Karpas-422 (cell line): ENCODE results near the gene CRYBB1. TPM values are rescaled to one million over a fixed set of nuclear protein-coding genes. Genes with fewer than 3 reads are reported as not detected.

Experiments used
- DNase-seq: peaks from one replicate; pipeline ENCODE4 v3.0.0-alpha.2; 2015
- H2AFZ ChIP-seq: fragments of 200-600 bp; sonication (generic); 2 replicates; pipeline ENCODE4 v1.6.1; 2014; ENCODE audit warnings: antibody characterized with exemption, low read length, mixed read lengths
- H3K27ac ChIP-seq: fragments of 200-600 bp; sonication (generic); 2 replicates; pipeline ENCODE4 v1.5.1; 2014; ENCODE audit warnings: mild to moderate bottlenecking, low read length, moderate library complexity
- H3K27me3 ChIP-seq: fragments of 200-600 bp; sonication (generic); 2 replicates; pipeline ENCODE4 v1.6.1; 2014; ENCODE audit warnings: low read length, mixed read lengths
- H3K36me3 ChIP-seq: fragments of 200-600 bp; sonication (generic); 2 replicates; pipeline ENCODE4 v1.6.1; 2014; ENCODE audit warnings: low read length, mixed read lengths; ENCODE audit not compliant: insufficient read depth
- H3K4me1 ChIP-seq: fragments of 200-600 bp; sonication (generic); 2 replicates; pipeline ENCODE4 v1.6.1; 2014; ENCODE audit warnings: mild to moderate bottlenecking, low read length, mixed read lengths
- H3K4me2 ChIP-seq: fragments of 200-600 bp; sonication (generic); 2 replicates; pipeline ENCODE4 v1.6.1; 2014; ENCODE audit warnings: low read length, low read depth, mild to moderate bottlenecking; ENCODE audit not compliant: poor library complexity, severe bottlenecking
- H3K4me3 ChIP-seq: fragments of 200-600 bp; sonication (generic); 2 replicates; pipeline ENCODE4 v1.5.1; 2014; ENCODE audit warnings: mild to moderate bottlenecking, antibody characterized with exemption, low read length, mixed read lengths
- H3K79me2 ChIP-seq: fragments of 200-600 bp; sonication (generic); 2 replicates; pipeline ENCODE4 v1.6.1; 2014; ENCODE audit warnings: mild to moderate bottlenecking, low read length, mixed read lengths
- H3K9ac ChIP-seq: fragments of 200-600 bp; sonication (generic); 2 replicates; pipeline ENCODE4 v1.6.0; 2014; ENCODE audit warnings: low read length
- H3K9me2 ChIP-seq: fragments of 200-600 bp; sonication (generic), shearing (Covaris generic); replicated peaks from 2 replicates; pipeline ENCODE4 v1.6.0; 2014; ENCODE audit warnings: mild to moderate bottlenecking, low read length, moderate library complexity; ENCODE audit not compliant: insufficient read depth
- H3K9me3 ChIP-seq: fragments of 300-700, 200-600 bp; sonication (generic); 2 replicates; pipeline ENCODE4 v1.6.1; 2014; ENCODE audit warnings: low read length, mixed read lengths
- H4K20me1 ChIP-seq: fragments of 200-600 bp; sonication (generic); 2 replicates; pipeline ENCODE4 v1.6.1; 2014; ENCODE audit warnings: mild to moderate bottlenecking, antibody characterized with exemption, low read length, low read depth; ENCODE audit not compliant: insufficient read depth
- total RNA-seq: library from RNA; depleted of rRNA; stranded (reverse); fragments of >200 nt; shearing (Covaris generic); gene quantifications from 2 replicates; pipeline ENCODE4 v1.2.3, GENCODE V29; 2014; ENCODE audit warnings: low replicate concordance

Gene CRYBB1
- total RNA-seq, 1 experiment from 2014 or later: 0.22 TPM

GRCh38 chr22:26608129-26608528 is 9.7 kb downstream of the CRYBB1 start:
- H2AFZ ChIP-seq: no peak overlapping the region
- no peaks in the 10 kb centered on the region for H3K9me2 ChIP-seq
- H3K27me3 ChIP-seq: no peaks in the 10 kb centered on the region
- H3K4me2 ChIP-seq: no peak overlapping the region
- no peak overlapping the region for H3K9ac ChIP-seq
- no peaks in the 10 kb centered on the region for H4K20me1 ChIP-seq
- H3K9me3 ChIP-seq: no peaks in the 10 kb centered on the region
- H3K27ac ChIP-seq: no peak overlapping the region
- no peak for DNase-seq
- no peaks in the 10 kb centered on the region for H3K36me3 ChIP-seq
- no peak overlapping the region for H3K4me3 ChIP-seq
- peaks cover 10% of the 10 kb centered on the region for H3K4me1 ChIP-seq
- H3K79me2 ChIP-seq: no peaks in the 10 kb centered on the region

DNA sequence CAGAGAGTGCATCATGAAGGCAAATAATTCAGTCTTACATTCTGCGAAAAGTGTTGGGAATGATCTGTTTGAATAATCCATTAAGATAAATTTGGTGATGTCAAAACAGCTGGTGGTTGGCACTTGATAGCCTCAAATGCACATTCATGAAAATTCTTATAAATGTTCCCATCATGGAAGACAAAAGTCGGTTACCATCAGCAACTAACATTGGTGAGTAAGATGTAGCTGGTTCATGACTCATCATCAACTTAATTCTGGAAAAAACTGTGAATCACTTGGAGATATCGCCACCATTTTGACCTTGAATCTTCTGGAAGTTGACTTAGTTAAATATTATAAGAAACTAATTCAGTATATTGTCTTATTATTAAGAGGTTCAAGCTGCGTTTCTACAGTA is 11.2 kb downstream of the CRYBB1 start:
- Histone ChIP-seq H2AFZ (no peak overlapping the region), H3K9me3 (no peaks in the 10 kb centered on the region), H3K9ac (no peak overlapping the region), H4K20me1 (no peaks in the 10 kb centered on the region), H3K4me1 (peaks cover 10% of the 10 kb centered on the region), H3K27me3 (no peaks in the 10 kb centered on the region), H3K4me3 (no peak overlapping the region), H3K36me3 (no peaks in the 10 kb centered on the region), H3K27ac (no peak overlapping the region), H3K9me2 (no peaks in the 10 kb centered on the region), H3K4me2 (no peak overlapping the region), H3K79me2 (no peaks in the 10 kb centered on the region)
- DNase-seq: no peak

GRCh38 chr22:26604368-26604767 is 13.5 kb downstream of the CRYBB1 start:
- H3K79me2 ChIP-seq: no peaks in the 10 kb centered on the region
- no peak overlapping the region for H3K27ac ChIP-seq
- no peak overlapping the region for H2AFZ ChIP-seq
- H3K4me2 ChIP-seq: no peak overlapping the region
- no peaks in the 10 kb centered on the region for H3K9me3 ChIP-seq
- no peaks in the 10 kb centered on the region for H3K27me3 ChIP-seq
- H3K4me3 ChIP-seq: no peak overlapping the region
- H3K9ac ChIP-seq: no peak overlapping the region
- H3K4me1 ChIP-seq: no peaks in the 10 kb centered on the region
- no peaks in the 10 kb centered on the region for H3K9me2 ChIP-seq
- no peaks in the 10 kb centered on the region for H4K20me1 ChIP-seq
- no peaks in the 10 kb centered on the region for H3K36me3 ChIP-seq
- DNase-seq: no peak

GRCh38 chr22:26602127-26602526 is 15.7 kb downstream of the CRYBB1 start:
- Histone ChIP-seq H3K9me3 (no peaks in the 10 kb centered on the region), H3K9ac (no peak overlapping the region)
- DNase-seq: no peak

DNA sequence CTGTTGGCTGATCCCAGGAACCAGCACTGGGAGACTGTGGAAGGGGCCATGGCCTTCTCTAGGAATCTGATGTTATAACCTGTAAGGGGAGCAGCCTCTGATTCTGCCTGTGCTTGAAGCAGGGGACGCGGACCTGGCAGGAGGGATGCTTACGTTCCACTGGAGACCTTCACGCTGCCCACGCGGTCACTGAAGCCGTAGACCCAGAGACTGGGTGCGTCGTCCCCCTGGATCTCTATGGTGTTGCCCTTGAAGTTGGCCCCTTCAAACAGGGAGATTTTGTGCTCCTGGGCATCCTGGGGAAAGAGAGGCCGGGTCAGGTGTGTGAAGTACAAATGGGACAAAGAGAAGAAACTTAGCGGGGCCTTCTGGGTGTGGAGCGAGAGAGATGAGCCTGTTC is 16.1 kb downstream of the CRYBB1 start:
- no peaks in the 10 kb centered on the region for H3K27me3 ChIP-seq
- H3K4me2 ChIP-seq: no peak overlapping the region
- no peaks in the 10 kb centered on the region for H3K4me1 ChIP-seq
- H3K36me3 ChIP-seq: no peaks in the 10 kb centered on the region
- H3K9me3 ChIP-seq: no peaks in the 10 kb centered on the region
- H3K9ac ChIP-seq: no peak overlapping the region
- H2AFZ ChIP-seq: no peak overlapping the region
- no peak overlapping the region for H3K4me3 ChIP-seq
- no peak overlapping the region for H3K27ac ChIP-seq
- no peaks in the 10 kb centered on the region for H3K79me2 ChIP-seq
- H4K20me1 ChIP-seq: no peaks in the 10 kb centered on the region
- DNase-seq: no peak
- H3K9me2 ChIP-seq: no peaks in the 10 kb centered on the region

More at GRCh38 chr22:26602127-26602526, 15.7 kb downstream of the CRYBB1 start:
- Histone ChIP-seq H3K27ac (no peak overlapping the region), H3K4me3 (no peak overlapping the region), H3K4me2 (no peak overlapping the region), H2AFZ (no peak overlapping the region), H3K9me2 (no peaks in the 10 kb centered on the region), H3K27me3 (no peaks in the 10 kb centered on the region), H3K79me2 (no peaks in the 10 kb centered on the region), H4K20me1 (no peaks in the 10 kb centered on the region), H3K36me3 (no peaks in the 10 kb centered on the region), H3K4me1 (no peaks in the 10 kb centered on the region)

DNA sequence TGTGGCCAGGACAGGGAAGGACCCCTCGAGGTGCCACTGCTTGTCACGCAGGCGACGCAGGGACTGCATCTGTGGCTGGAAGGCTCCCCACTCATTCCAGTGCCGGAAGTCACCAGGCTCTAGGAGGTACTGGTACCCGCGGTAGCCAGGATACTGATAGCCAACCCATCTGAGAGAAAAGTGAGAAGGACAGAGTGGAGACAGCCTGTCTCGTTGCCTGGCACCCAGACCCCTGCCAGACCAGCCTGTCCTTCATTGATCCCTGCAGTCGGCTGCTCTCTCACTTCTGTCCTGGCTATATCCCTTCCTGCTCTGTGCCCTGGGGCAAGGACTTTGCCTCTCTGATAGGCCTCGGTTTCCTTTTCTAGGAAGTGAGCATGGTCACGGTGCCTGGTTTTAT is 18.3 kb downstream of the CRYBB1 start:
- no peak overlapping the region for H3K4me2 ChIP-seq
- no peaks in the 10 kb centered on the region for H3K9me3 ChIP-seq
- H3K9ac ChIP-seq: no peak overlapping the region
- no peaks in the 10 kb centered on the region for H3K27me3 ChIP-seq
- no peak overlapping the region for H3K27ac ChIP-seq
- no peaks in the 10 kb centered on the region for H3K36me3 ChIP-seq
- no peak overlapping the region for H3K4me3 ChIP-seq
- no peaks in the 10 kb centered on the region for H3K79me2 ChIP-seq
- DNase-seq: no peak
- no peaks in the 10 kb centered on the region for H3K9me2 ChIP-seq
- no peaks in the 10 kb centered on the region for H3K4me1 ChIP-seq
- H4K20me1 ChIP-seq: no peaks in the 10 kb centered on the region
- no peak overlapping the region for H2AFZ ChIP-seq

- Histone ChIP-seq H3K4me3 (no peak overlapping the region), H3K27ac (no peak overlapping the region), H3K79me2 (no peaks in the 10 kb centered on the region), H3K9me3 (no peaks in the 10 kb centered on the region), H3K36me3 (no peaks in the 10 kb centered on the region), H4K20me1 (no peaks in the 10 kb centered on the region), H3K9me2 (no peaks in the 10 kb centered on the region), H3K4me2 (no peak overlapping the region), H3K9ac (no peak overlapping the region), H3K27me3 (no peaks in the 10 kb centered on the region), H3K4me1 (no peaks in the 10 kb centered on the region), H2AFZ (no peak overlapping the region)
- DNase-seq: no peak
Observed at GRCh38 chr22:26597480-26597879, 20.3 kb downstream of the CRYBB1 start.

DNA sequence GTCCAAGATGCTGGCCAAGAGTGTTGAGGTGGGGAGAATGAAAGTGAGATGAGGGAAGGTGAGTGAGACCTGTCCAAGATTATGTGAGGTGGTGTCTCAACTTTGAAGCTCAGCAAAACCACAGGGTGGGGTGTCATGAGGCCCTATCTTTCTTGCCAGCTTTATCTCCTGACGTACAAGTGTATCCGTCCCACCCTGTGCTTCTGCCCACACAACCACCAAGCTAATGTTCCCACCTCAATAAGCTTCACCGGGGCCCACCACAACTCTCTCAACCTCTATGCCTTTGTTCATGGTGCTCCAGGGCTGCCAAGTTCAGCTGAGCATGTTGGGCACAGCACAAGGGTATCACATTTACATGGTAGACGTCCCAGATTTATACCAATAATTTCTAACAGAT is 20.8 kb downstream of the CRYBB1 start:
- Histone ChIP-seq H3K9me2 (no peaks in the 10 kb centered on the region), H3K4me3 (no peak overlapping the region), H3K27ac (no peak overlapping the region), H4K20me1 (no peaks in the 10 kb centered on the region), H2AFZ (no peak overlapping the region), H3K9me3 (no peaks in the 10 kb centered on the region), H3K27me3 (no peaks in the 10 kb centered on the region), H3K4me2 (no peak overlapping the region), H3K36me3 (no peaks in the 10 kb centered on the region), H3K9ac (no peak overlapping the region), H3K4me1 (no peaks in the 10 kb centered on the region), H3K79me2 (no peaks in the 10 kb centered on the region)
- no peak for DNase-seq

DNA sequence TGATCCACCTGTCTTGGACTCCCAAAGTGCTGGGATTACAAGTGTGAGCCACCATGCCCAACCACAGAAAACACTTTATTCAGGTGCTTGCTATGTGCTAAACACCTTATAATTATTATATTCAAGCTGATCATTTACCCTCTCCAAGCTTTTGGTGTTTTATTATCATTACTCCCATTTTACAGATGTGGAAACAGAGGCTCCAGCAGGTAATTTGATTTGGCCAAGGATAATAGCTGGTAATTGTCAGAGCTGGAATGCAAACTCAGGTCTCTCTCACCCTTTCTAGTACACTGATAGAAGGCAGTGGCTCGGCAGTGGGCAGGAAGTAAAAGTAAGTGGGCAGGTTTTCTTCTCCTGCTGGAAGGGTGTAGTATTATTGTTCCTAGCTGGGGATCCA is 24.1 kb downstream of the CRYBB1 start:
- no peak for DNase-seq
- H3K4me1 ChIP-seq: peaks cover 14% of the 10 kb centered on the region
- no peaks in the 10 kb centered on the region for H4K20me1 ChIP-seq
- no peaks in the 10 kb centered on the region for H3K9me2 ChIP-seq
- no peak overlapping the region for H3K27ac ChIP-seq
- no peak overlapping the region for H2AFZ ChIP-seq
- H3K4me2 ChIP-seq: no peak overlapping the region
- H3K9me3 ChIP-seq: no peaks in the 10 kb centered on the region
- no peak overlapping the region for H3K4me3 ChIP-seq
- H3K27me3 ChIP-seq: no peaks in the 10 kb centered on the region
- H3K9ac ChIP-seq: no peak overlapping the region
- H3K36me3 ChIP-seq: no peaks in the 10 kb centered on the region
- H3K79me2 ChIP-seq: peaks cover 11% of the 10 kb centered on the region
